Measurements from ENCODE around the gene HOXA13.

Gene HOXA13

GRCh38 chr7:27243340-27244163 lies 43.7 kb upstream of the HOXA13 start:
- Histone ChIP-seq H3K4me1 (ENCODE audit: control insufficient read depth in 1 of 2, insufficient read depth in 2 of 2, low read length in 2 of 2) (peaks cover 6 to 8% of the 10 kb centered on the region in 2 donors), H3K9me3 (ENCODE audit: control insufficient read depth in 1 of 2, low read length in 2 of 2) (no peaks in the 10 kb centered on the region), H3K27me3 (ENCODE audit: control insufficient read depth in 1 of 2, insufficient read depth in 2 of 2, low read length in 2 of 2) (peaks cover 92 to 97% of the 10 kb centered on the region in 2 donors), H3K9ac (ENCODE audit: low read depth in 1 of 2, low read length in 2 of 2) (no peak overlapping the region), H3K4me3 (ENCODE audit: low read depth in 1 of 2, low read length in 2 of 2) (no peak overlapping the region), H3K27ac (ENCODE audit: low read depth, low read length) (no peak overlapping the region), H3K36me3 (ENCODE audit: control insufficient read depth in 1 of 2, insufficient read depth in 2 of 2, low read length in 2 of 2) (no peaks in the 10 kb centered on the region)

GRCh38 chr7:27242555-27243339 lies 42.9 kb upstream of the HOXA13 start, which contains the start of gene EVX1:
Gene EVX1 (plus strand): TSS chr7:27242802. CDS start chr7:27243031, 229 bp downstream.
- no peak within 1 kb of the TSS for H3K27ac ChIP-seq (ENCODE audit: low read depth, low read length)
- no peaks in the 10 kb centered on the region for H3K9me3 ChIP-seq (ENCODE audit: control insufficient read depth in 1 of 2, low read length in 2 of 2)
- no peak within 1 kb of the TSS for H3K9ac ChIP-seq (ENCODE audit: low read depth in 1 of 2, low read length in 2 of 2)
- no peaks in the 10 kb centered on the region for H3K36me3 ChIP-seq (ENCODE audit: control insufficient read depth in 1 of 2, insufficient read depth in 2 of 2, low read length in 2 of 2)
- H3K4me3 ChIP-seq (ENCODE audit: low read depth in 1 of 2, low read length in 2 of 2), result no peak within 1 kb of the TSS
- peaks cover 6 to 8% of the 10 kb centered on the region in 2 donors for H3K4me1 ChIP-seq (ENCODE audit: control insufficient read depth in 1 of 2, insufficient read depth in 2 of 2, low read length in 2 of 2)
- peaks cover 91 to 97% of the 10 kb centered on the region in 2 donors for H3K27me3 ChIP-seq (ENCODE audit: control insufficient read depth in 1 of 2, insufficient read depth in 2 of 2, low read length in 2 of 2)

GRCh38 chr7:27242154-27242553 lies 42.3 kb upstream of the HOXA13 start:
- no peaks in the 10 kb centered on the region for H3K9me3 ChIP-seq (ENCODE audit: control insufficient read depth in 1 of 2, low read length in 2 of 2)
- H3K36me3 ChIP-seq (ENCODE audit: control insufficient read depth in 1 of 2, insufficient read depth in 2 of 2, low read length in 2 of 2), result no peaks in the 10 kb centered on the region
- H3K4me3 ChIP-seq (ENCODE audit: low read depth in 1 of 2, low read length in 2 of 2), result no peak overlapping the region
- peaks cover 91 to 97% of the 10 kb centered on the region in 2 donors for H3K27me3 ChIP-seq (ENCODE audit: control insufficient read depth in 1 of 2, insufficient read depth in 2 of 2, low read length in 2 of 2)
- peaks cover 6 to 8% of the 10 kb centered on the region in 2 donors for H3K4me1 ChIP-seq (ENCODE audit: control insufficient read depth in 1 of 2, insufficient read depth in 2 of 2, low read length in 2 of 2)
- H3K27ac ChIP-seq (ENCODE audit: low read depth, low read length), result no peak overlapping the region
- no peak overlapping the region for H3K9ac ChIP-seq (ENCODE audit: low read depth in 1 of 2, low read length in 2 of 2)

GRCh38 chr7:27241189-27242056 lies 41.5 kb upstream of the HOXA13 start:
- no peaks in the 10 kb centered on the region for H3K9me3 ChIP-seq (ENCODE audit: control insufficient read depth in 1 of 2, low read length in 2 of 2)
- H3K4me3 ChIP-seq (ENCODE audit: low read depth in 1 of 2, low read length in 2 of 2), result no peak overlapping the region
- no peak overlapping the region for H3K27ac ChIP-seq (ENCODE audit: low read depth, low read length)
- peaks cover 6 to 8% of the 10 kb centered on the region in 2 donors for H3K4me1 ChIP-seq (ENCODE audit: control insufficient read depth in 1 of 2, insufficient read depth in 2 of 2, low read length in 2 of 2)
- peaks cover 90 to 97% of the 10 kb centered on the region in 2 donors for H3K27me3 ChIP-seq (ENCODE audit: control insufficient read depth in 1 of 2, insufficient read depth in 2 of 2, low read length in 2 of 2)
- no peaks in the 10 kb centered on the region for H3K36me3 ChIP-seq (ENCODE audit: control insufficient read depth in 1 of 2, insufficient read depth in 2 of 2, low read length in 2 of 2)
- no peak overlapping the region for H3K9ac ChIP-seq (ENCODE audit: low read depth in 1 of 2, low read length in 2 of 2)

- Histone ChIP-seq H3K4me1 (ENCODE audit: control insufficient read depth in 1 of 2, insufficient read depth in 2 of 2, low read length in 2 of 2) (peaks cover under 1 to 15% of the 10 kb centered on the region in 2 donors), H3K27me3 (ENCODE audit: control insufficient read depth in 1 of 2, insufficient read depth in 2 of 2, low read length in 2 of 2) (peaks cover 88 to 96% of the 10 kb centered on the region in 2 donors), H3K36me3 (ENCODE audit: control insufficient read depth in 1 of 2, insufficient read depth in 2 of 2, low read length in 2 of 2) (no peaks in the 10 kb centered on the region), H3K9ac (ENCODE audit: low read depth in 1 of 2, low read length in 2 of 2) (no peak overlapping the region), H3K9me3 (ENCODE audit: control insufficient read depth in 1 of 2, low read length in 2 of 2) (no peaks in the 10 kb centered on the region), H3K27ac (ENCODE audit: low read depth, low read length) (no peak overlapping the region), H3K4me3 (ENCODE audit: low read depth in 1 of 2, low read length in 2 of 2) (no peak overlapping the region)
Observed at GRCh38 chr7:27240015-27240731, 40.3 kb upstream of the HOXA13 start.

GRCh38 chr7:27239387-27240014 lies 39.6 kb upstream of the HOXA13 start:
- Histone ChIP-seq H3K9me3 (ENCODE audit: control insufficient read depth in 1 of 2, low read length in 2 of 2) (no peaks in the 10 kb centered on the region), H3K9ac (ENCODE audit: low read depth in 1 of 2, low read length in 2 of 2) (no peak overlapping the region), H3K36me3 (ENCODE audit: control insufficient read depth in 1 of 2, insufficient read depth in 2 of 2, low read length in 2 of 2) (no peaks in the 10 kb centered on the region), H3K27me3 (ENCODE audit: control insufficient read depth in 1 of 2, insufficient read depth in 2 of 2, low read length in 2 of 2) (peaks cover 84 to 93% of the 10 kb centered on the region in 2 donors), H3K4me3 (ENCODE audit: low read depth in 1 of 2, low read length in 2 of 2) (no peak overlapping the region), H3K4me1 (ENCODE audit: control insufficient read depth in 1 of 2, insufficient read depth in 2 of 2, low read length in 2 of 2) (peaks cover 0 to 15% of the 10 kb centered on the region in 2 donors), H3K27ac (ENCODE audit: low read depth, low read length) (no peak overlapping the region)

- no peak overlapping the region for H3K4me3 ChIP-seq (ENCODE audit: low read depth in 1 of 2, low read length in 2 of 2)
- H3K9ac ChIP-seq (ENCODE audit: low read depth in 1 of 2, low read length in 2 of 2), result no peak overlapping the region
- no peaks in the 10 kb centered on the region for H3K36me3 ChIP-seq (ENCODE audit: control insufficient read depth in 1 of 2, insufficient read depth in 2 of 2, low read length in 2 of 2)
- no peaks in the 10 kb centered on the region for H3K9me3 ChIP-seq (ENCODE audit: control insufficient read depth in 1 of 2, low read length in 2 of 2)
- peaks cover 83 to 88% of the 10 kb centered on the region in 2 donors for H3K27me3 ChIP-seq (ENCODE audit: control insufficient read depth in 1 of 2, insufficient read depth in 2 of 2, low read length in 2 of 2)
- H3K4me1 ChIP-seq (ENCODE audit: control insufficient read depth in 1 of 2, insufficient read depth in 2 of 2, low read length in 2 of 2), result peaks cover 0 to 15% of the 10 kb centered on the region in 2 donors
- no peak overlapping the region for H3K27ac ChIP-seq (ENCODE audit: low read depth, low read length)
Observed at GRCh38 chr7:27238979-27239386, 39.1 kb upstream of the HOXA13 start.

- H3K27ac ChIP-seq (ENCODE audit: low read depth, low read length), result no peak overlapping the region
- peaks cover 0 to 15% of the 10 kb centered on the region in 2 donors for H3K4me1 ChIP-seq (ENCODE audit: control insufficient read depth in 1 of 2, insufficient read depth in 2 of 2, low read length in 2 of 2)
- H3K27me3 ChIP-seq (ENCODE audit: control insufficient read depth in 1 of 2, insufficient read depth in 2 of 2, low read length in 2 of 2), result peaks cover 76% of the 10 kb centered on the region in 2 donors
- no peaks in the 10 kb centered on the region for H3K9me3 ChIP-seq (ENCODE audit: control insufficient read depth in 1 of 2, low read length in 2 of 2)
- no peak overlapping the region for H3K9ac ChIP-seq (ENCODE audit: low read depth in 1 of 2, low read length in 2 of 2)
- H3K4me3 ChIP-seq (ENCODE audit: low read depth in 1 of 2, low read length in 2 of 2), result no peak overlapping the region
- H3K36me3 ChIP-seq (ENCODE audit: control insufficient read depth in 1 of 2, insufficient read depth in 2 of 2, low read length in 2 of 2), result no peaks in the 10 kb centered on the region
Observed at GRCh38 chr7:27237735-27238334, 37.9 kb upstream of the HOXA13 start.
